HepG2 (cell line): ENCODE measurements around the gene TMEM221. TPM values are rescaled to one million over a fixed set of nuclear protein-coding genes. Genes with fewer than 3 reads are reported as not detected.

Source experiments
- AFF4 ChIP-seq: sonication (generic); formaldehyde crosslinking; IDR thresholded peaks from 2 replicates; pipeline ENCODE4 v1.4.0; 2020; ENCODE audit warnings: missing genetic modification reagents
- EP300 ChIP-seq, 3 experiments: sonication (generic) in 1 of 3; formaldehyde crosslinking in 1 of 3; IDR thresholded peaks; 2 replicates each; pipeline versions ENCODE4 v1.5.1 to v1.6.1; 2011 to 2020; ENCODE audit warnings: low read depth in 2 of 3, low read length in 2 of 3, borderline replicate concordance in 1 of 3, improper control_type of control experiment in 1 of 3, mild to moderate bottlenecking in 1 of 3, missing genetic modification reagents in 1 of 3, moderate library complexity in 1 of 3
- FOSL2 ChIP-seq: sonication (generic); formaldehyde crosslinking; IDR thresholded peaks from 2 replicates; pipeline ENCODE4 v1.4.0; 2020; ENCODE audit warnings: missing genetic modification reagents
- HIC2 ChIP-seq: sonication (generic); formaldehyde crosslinking; IDR thresholded peaks from 2 replicates; pipeline ENCODE4 v1.9.0; 2022; ENCODE audit warnings: low read depth, missing genetic modification reagents
- JARID2 ChIP-seq: sonication (generic); formaldehyde crosslinking; IDR thresholded peaks from 2 replicates; pipeline ENCODE4 v1.8.1; 2023; ENCODE audit warnings: missing genetic modification reagents, inconsistent platforms; ENCODE audit not compliant: insufficient replicate concordance
- PHF21A ChIP-seq: sonication (generic); formaldehyde crosslinking; IDR thresholded peaks from 2 replicates; pipeline ENCODE4 v1.5.0; 2020; ENCODE audit warnings: mild to moderate bottlenecking, missing genetic modification reagents
- RORA ChIP-seq: sonication (generic); formaldehyde crosslinking; IDR thresholded peaks from 2 replicates; pipeline ENCODE4 v1.5.0; 2020; ENCODE audit warnings: mild to moderate bottlenecking, missing genetic modification reagents, moderate library complexity
- SIX1 ChIP-seq: sonication (generic); formaldehyde crosslinking; IDR thresholded peaks from 2 replicates; pipeline ENCODE4 v1.4.0; 2020; ENCODE audit warnings: missing genetic modification reagents, borderline replicate concordance
- SOX6 ChIP-seq, 2 experiments: fragments of 450-650 bp in 1 of 2; sonication (generic) in 1 of 2; formaldehyde crosslinking in 1 of 2; IDR thresholded peaks; 2 replicates each; pipeline versions ENCODE4 v1.4.0 to v1.6.1; 2017 to 2020; ENCODE audit warnings: antibody characterized with exemption in 1 of 2, mild to moderate bottlenecking in 1 of 2, missing genetic modification reagents in 1 of 2
- ZNF142 ChIP-seq: sonication (generic); formaldehyde crosslinking; IDR thresholded peaks from 2 replicates; pipeline ENCODE4 v1.4.0; 2020; ENCODE audit warnings: missing genetic modification reagents
- ZNF20 ChIP-seq: sonication (generic); formaldehyde crosslinking; IDR thresholded peaks from 2 replicates; pipeline ENCODE4 v1.4.0; 2020; ENCODE audit warnings: mild to moderate bottlenecking, moderate library complexity, missing genetic modification reagents
- ZNF34 ChIP-seq: sonication (generic); formaldehyde crosslinking; IDR thresholded peaks from 2 replicates; pipeline ENCODE4 v1.4.0; 2020; ENCODE audit warnings: mild to moderate bottlenecking, missing genetic modification reagents, borderline replicate concordance
- ZNF343 ChIP-seq: sonication (generic); formaldehyde crosslinking; IDR thresholded peaks from 2 replicates; pipeline ENCODE4 v1.4.0; 2020; ENCODE audit warnings: mild to moderate bottlenecking, missing genetic modification reagents
- ZNF383 ChIP-seq: sonication (generic); formaldehyde crosslinking; IDR thresholded peaks from 2 replicates; pipeline ENCODE4 v1.4.0; 2020; ENCODE audit warnings: missing genetic modification reagents, mild to moderate bottlenecking, borderline replicate concordance
- ZNF629 ChIP-seq: sonication (generic); formaldehyde crosslinking; conservative IDR thresholded peaks from 2 replicates; pipeline ENCODE4 v1.5.0; 2020; ENCODE audit warnings: missing genetic modification reagents
- ZNF780A ChIP-seq: sonication (generic); formaldehyde crosslinking; IDR thresholded peaks from 2 replicates; pipeline ENCODE4 v1.8.0; 2022; ENCODE audit warnings: mild to moderate bottlenecking, missing genetic modification reagents, moderate library complexity
- polyA plus RNA-seq, 8 experiments: library from polyadenylated mRNA; depleted of rRNA in 3 of 8; stranded (reverse) in 7 of 8; unstranded in 1 of 8; fragments of >200 nt; fragmentation: Illumina TruSeq in 4 of 8; extraction: Trizol in 4 of 8; gene quantifications; 2 replicates each; pipeline versions ENCODE4 v1.2.1 to v1.2.3, GENCODE V29; 2011 to 2016; ENCODE audit warnings: low read depth in 4 of 8, missing spikeins in 1 of 8, mixed read lengths in 1 of 8; ENCODE audit not compliant: insufficient read depth in 1 of 8
- total RNA-seq, 5 experiments: library from RNA; depleted of rRNA; stranded (reverse); fragments of >200 nt; fragmentation: Illumina TruSeq; extraction: Trizol; gene quantifications; 2 replicates each; pipeline ENCODE4 v1.2.3, GENCODE V29; 2016; ENCODE audit warnings: low read depth in 1 of 5

The TMEM221 gene
- total and polyA plus RNA-seq, 2 of the 13 experiments (the other 11 are each of a cell fraction or from before 2014, with no cell fraction given) = 0.33 to 0.77 TPM

GRCh38 chr19:17405250-17406045, 43.0 kb downstream of the TMEM221 start, which contains the start of gene BST2 (continued):
- no peak for TF ChIP-seq AFF4
- no peak for TF ChIP-seq ZNF20 (CRISPR knock-in tag)
- TF ChIP-seq ZNF383 (CRISPR knock-in tag) = no peak
- no peak for TF ChIP-seq SIX1 (CRISPR knock-in tag)
- no peak for TF ChIP-seq SOX6 (IDR thresholded peaks at IDR 0.05)
- no peak; the same call in 1 of the 2 replicates for TF ChIP-seq SOX6 (CRISPR knock-in tag; IDR thresholded peaks at IDR 0.05)
- TF ChIP-seq EP300 (IDR thresholded peaks at IDR 0.05; ENCODE audit: low read depth in 2 of 2, low read length in 2 of 2) = no peak
- TF ChIP-seq EP300 (CRISPR knock-in tag; IDR thresholded peaks at IDR 0.05; ENCODE audit: borderline replicate concordance) = peak; percentile 18; the same call in 1 of the 2 replicates
- TF ChIP-seq ZNF142 (CRISPR knock-in tag) = 0 out of 2 replicates have a peak, but pooled peaks have one; percentile 28
- TF ChIP-seq RORA (CRISPR knock-in tag) = no peak
- TF ChIP-seq ZNF34 (CRISPR knock-in tag) = no peak
- peak; percentile 18; the same call in 1 of the 2 replicates for TF ChIP-seq ZNF629 (CRISPR knock-in tag)
- TF ChIP-seq ZNF780A (CRISPR knock-in tag) = no peak
- no peak for TF ChIP-seq ZNF343 (CRISPR knock-in tag)
- peak; percentile 47 for TF ChIP-seq FOSL2 (CRISPR knock-in tag)
- no peak for TF ChIP-seq JARID2 (CRISPR knock-in tag)
- TF ChIP-seq PHF21A (CRISPR knock-in tag) = peak; percentile 81
- no peak for TF ChIP-seq HIC2
